ENCODE data around the gene GPRIN3. TPM values are rescaled to one million over a fixed set of nuclear protein-coding genes. Genes with fewer than 3 reads are reported as not detected.
A peak's percentile ranks its signal among the peaks of the same experiment; 100 is the strongest.

GPRIN3 gene
- 10 to 100 TPM in 1 of 3 donors, 1 to 10 TPM in 2; 8.0 to 10.5 (median 8.3) TPM for polyA plus RNA-seq (ENCODE audit: insufficient read length in 3 of 3)
- long read RNA-seq, donor 1, full-length matches to known transcripts, result 7 of 7 reads
- long read RNA-seq, donor 1, partial matches to known transcripts, result 0 of 7 reads
- long read RNA-seq, donor 1, other reads (novel, unspliced or antisense), result 0 of 7 reads
- long read RNA-seq, donor 2, full-length matches to known transcripts, result 10 of 10 reads
- long read RNA-seq, donor 2, partial matches to known transcripts, result 0 of 10 reads
- long read RNA-seq, donor 2, other reads (novel, unspliced or antisense), result 0 of 10 reads
- long read RNA-seq, donor 3, full-length matches to known transcripts, result 7 of 7 reads
- long read RNA-seq, donor 3, partial matches to known transcripts, result 0 of 7 reads
- long read RNA-seq, donor 3, other reads (novel, unspliced or antisense), result 0 of 7 reads
- long read RNA-seq, donor 4, full-length matches to known transcripts, result 9 of 9 reads
- long read RNA-seq, donor 4, partial matches to known transcripts, result 0 of 9 reads
- long read RNA-seq, donor 4, other reads (novel, unspliced or antisense), result 0 of 9 reads
- long read RNA-seq, donor 5, result 0 reads
- long read RNA-seq, donor 6, full-length matches to known transcripts, result 13 of 13 reads
- long read RNA-seq, donor 6, partial matches to known transcripts, result 0 of 13 reads
- long read RNA-seq, donor 6, other reads (novel, unspliced or antisense), result 0 of 13 reads
- long read RNA-seq, donor 7, full-length matches to known transcripts, result 11 of 11 reads
- long read RNA-seq, donor 7, partial matches to known transcripts, result 0 of 11 reads
- long read RNA-seq, donor 7, other reads (novel, unspliced or antisense), result 0 of 11 reads
- long read RNA-seq, donor 8, result 0 reads
- long read RNA-seq, donor 9, full-length matches to known transcripts, result 4 of 4 reads
- long read RNA-seq, donor 9, partial matches to known transcripts, result 0 of 4 reads
- long read RNA-seq, donor 9, other reads (novel, unspliced or antisense), result 0 of 4 reads
- long read RNA-seq, donor 10, full-length matches to known transcripts, result 2 of 2 reads
- long read RNA-seq, donor 10, partial matches to known transcripts, result 0 of 2 reads
- long read RNA-seq, donor 10, other reads (novel, unspliced or antisense), result 0 of 2 reads
- long read RNA-seq, donor 11, full-length matches to known transcripts, result 8 of 8 reads
- long read RNA-seq, donor 11, partial matches to known transcripts, result 0 of 8 reads
- long read RNA-seq, donor 11, other reads (novel, unspliced or antisense), result 0 of 8 reads
- long read RNA-seq, donor 12, full-length matches to known transcripts, result 3 of 3 reads
- long read RNA-seq, donor 12, partial matches to known transcripts, result 0 of 3 reads
- long read RNA-seq, donor 12, other reads (novel, unspliced or antisense), result 0 of 3 reads
- long read RNA-seq, donor 13, result 0 reads
- long read RNA-seq, donor 14, full-length matches to known transcripts, result 1 of 1 reads
- long read RNA-seq, donor 14, partial matches to known transcripts, result 0 of 1 reads
- long read RNA-seq, donor 14, other reads (novel, unspliced or antisense), result 0 of 1 reads
- long read RNA-seq, donor 15, full-length matches to known transcripts, result 2 of 2 reads
- long read RNA-seq, donor 15, partial matches to known transcripts, result 0 of 2 reads
- long read RNA-seq, donor 15, other reads (novel, unspliced or antisense), result 0 of 2 reads
- long read RNA-seq, donor 16, full-length matches to known transcripts, result 19 of 19 reads
- long read RNA-seq, donor 16, partial matches to known transcripts, result 0 of 19 reads
- long read RNA-seq, donor 16, other reads (novel, unspliced or antisense), result 0 of 19 reads

DNA sequence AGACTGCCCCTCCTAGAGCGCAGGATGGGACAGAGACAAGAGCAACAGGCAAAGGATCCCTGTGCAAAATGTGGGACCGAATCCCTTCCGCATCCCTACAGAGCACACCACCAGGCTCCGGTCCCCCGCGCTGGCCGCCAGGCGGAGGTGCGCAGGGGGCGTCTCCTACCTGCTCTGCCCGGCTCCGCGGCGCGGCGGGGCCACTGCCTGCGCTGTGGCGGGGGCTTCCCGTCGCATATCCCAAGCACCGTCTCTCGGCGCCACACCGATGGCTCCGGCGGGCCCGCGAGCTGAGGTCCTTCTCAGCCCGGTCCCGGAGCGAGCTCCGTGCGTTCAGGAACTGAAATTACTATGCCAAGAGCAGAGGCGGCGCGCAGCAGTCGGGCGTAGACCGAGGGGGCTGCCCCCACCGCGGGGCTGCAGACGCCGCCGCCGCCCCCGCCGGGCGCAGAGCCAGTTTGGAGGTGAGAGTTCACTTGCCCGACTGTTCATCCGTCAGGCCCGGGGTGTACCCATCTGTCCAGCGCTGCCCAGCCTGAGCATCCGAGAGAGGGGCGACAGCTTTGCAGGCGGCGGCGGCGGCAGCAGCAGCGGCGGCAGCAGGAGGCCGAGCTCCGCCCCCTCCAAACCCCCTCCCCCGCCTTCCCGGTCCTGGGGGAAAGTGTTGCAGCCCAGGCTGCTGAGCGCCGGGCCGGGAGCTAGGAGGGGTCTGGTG lies at the start of gene GPRIN3:
Gene GPRIN3 (minus strand): TSS at position 355 of the 715 bp plus-strand sequence. CDS start 57,690 bp downstream, outside the sequence.
- peak in 8 of 11 donors; percentile 32 to 61 (median 48) for DNase-seq (ENCODE audit: extremely low read depth in 1 of 11, low read depth in 9 of 11, low spot score in 4 of 11)

GRCh38 chr4:89357340-89357739 lies 49.7 kb upstream of the GPRIN3 start:
- DNase-seq (ENCODE audit: extremely low read depth in 1 of 11, low read depth in 9 of 11, low spot score in 4 of 11), result no peak

DNA sequence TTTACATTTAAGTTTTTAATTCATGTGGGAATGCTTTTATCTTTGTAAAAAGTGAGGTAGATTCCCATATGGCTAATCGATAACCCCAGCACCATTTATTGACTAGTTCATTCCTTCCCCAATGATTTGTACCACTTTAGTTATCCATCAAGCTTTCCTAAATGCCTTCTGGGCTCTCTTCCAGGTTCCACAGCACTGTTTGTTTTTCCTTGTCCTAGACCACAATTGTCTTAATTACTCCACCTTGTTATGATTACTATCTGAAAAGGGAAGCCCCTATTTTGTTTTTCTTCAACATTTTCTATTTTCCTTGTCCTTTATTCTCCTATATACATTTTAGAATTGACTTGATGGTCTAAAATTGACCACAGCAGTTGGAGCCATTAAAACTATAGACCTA lies 48.5 kb upstream of the GPRIN3 start:
- no peak for DNase-seq (ENCODE audit: extremely low read depth in 1 of 11, low read depth in 9 of 11, low spot score in 4 of 11)

DNA sequence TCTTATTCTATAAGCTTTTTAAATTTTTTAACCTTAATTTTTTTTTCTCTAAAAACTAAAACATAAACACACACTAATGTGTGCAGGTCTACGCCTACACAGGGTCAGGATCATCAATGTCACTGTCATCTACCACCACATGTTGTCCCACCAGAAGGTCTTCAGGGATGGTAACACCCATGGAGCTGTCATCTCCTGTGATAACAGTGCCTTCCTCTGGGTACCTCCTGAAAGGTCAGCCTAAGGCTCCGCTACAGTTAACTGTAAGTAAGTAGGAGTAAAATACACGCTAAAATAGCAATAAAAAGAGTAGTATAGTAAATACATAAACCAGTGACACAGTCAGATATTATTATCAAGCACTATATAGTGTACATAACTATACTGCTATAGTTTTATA lies 45.9 kb upstream of the GPRIN3 start:
- DNase-seq (ENCODE audit: extremely low read depth in 1 of 11, low read depth in 9 of 11, low spot score in 4 of 11), result no peak

DNA sequence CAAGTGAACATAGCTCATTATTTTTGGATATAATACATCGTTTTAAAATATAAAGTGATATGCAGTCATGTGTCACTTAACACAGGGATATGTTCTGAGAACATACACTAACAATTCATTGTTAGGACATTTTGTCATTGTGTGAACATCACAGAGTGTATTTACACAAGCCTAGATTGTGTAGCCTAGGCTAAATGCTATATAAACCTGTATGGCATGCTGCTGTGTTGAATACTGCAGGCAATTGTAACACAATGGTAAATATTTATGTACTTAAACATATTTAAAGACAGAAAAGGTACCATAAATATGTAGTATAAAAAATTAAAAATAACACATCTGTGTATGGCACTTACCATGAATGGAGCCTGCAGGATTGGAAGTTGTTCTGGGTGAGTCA lies 44.9 kb upstream of the GPRIN3 start:
- no peak for DNase-seq (ENCODE audit: extremely low read depth in 1 of 11, low read depth in 9 of 11, low spot score in 4 of 11)

- DNase-seq (ENCODE audit: extremely low read depth in 1 of 11, low read depth in 9 of 11, low spot score in 4 of 11), result no peak
Measured at GRCh38 chr4:89351201-89351600, 43.6 kb upstream of the GPRIN3 start.

- DNase-seq (ENCODE audit: extremely low read depth in 1 of 11, low read depth in 9 of 11, low spot score in 4 of 11), result no peak
Measured at GRCh38 chr4:89347363-89348025, 39.9 kb upstream of the GPRIN3 start.

GRCh38 chr4:89344571-89344970 lies 37.0 kb upstream of the GPRIN3 start:
- DNase-seq (ENCODE audit: extremely low read depth in 1 of 11, low read depth in 9 of 11, low spot score in 4 of 11), result no peak

GRCh38 chr4:89338206-89338605 lies 30.6 kb upstream of the GPRIN3 start:
- DNase-seq (ENCODE audit: extremely low read depth in 1 of 11, low read depth in 9 of 11, low spot score in 4 of 11), result no peak

- no peak for DNase-seq (ENCODE audit: extremely low read depth in 1 of 11, low read depth in 9 of 11, low spot score in 4 of 11)
Measured at GRCh38 chr4:89337681-89338080, 30.1 kb upstream of the GPRIN3 start.

DNA sequence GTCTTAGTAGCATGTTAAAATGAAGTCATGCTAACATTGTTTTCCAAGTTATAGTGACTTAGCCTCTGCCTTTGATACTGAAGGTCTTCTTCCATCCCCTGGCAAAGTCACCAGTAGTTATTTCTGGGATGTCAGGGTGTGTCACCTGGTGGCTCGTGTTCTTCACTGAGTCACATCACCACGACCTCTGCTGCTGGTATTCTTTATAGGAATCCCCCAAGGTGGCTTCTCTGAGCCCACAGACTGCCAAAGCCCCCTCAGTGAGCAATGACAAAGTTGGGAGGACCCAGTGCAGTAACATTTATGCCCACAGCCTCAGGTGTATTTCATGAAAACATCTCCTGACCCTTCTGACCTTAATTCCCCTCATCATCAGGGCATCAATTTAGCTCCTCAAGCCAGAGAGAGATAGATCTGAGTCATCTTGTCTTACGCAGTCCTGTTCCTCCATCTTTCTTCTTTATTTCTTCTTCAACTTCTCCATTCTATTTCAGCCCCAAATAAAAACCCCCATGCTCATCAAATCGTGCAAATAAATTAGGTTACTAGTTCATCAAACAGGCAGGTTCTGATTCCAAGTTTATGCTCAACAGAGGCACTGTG lies 29.3 kb upstream of the GPRIN3 start:
- DNase-seq (ENCODE audit: extremely low read depth in 1 of 11, low read depth in 9 of 11, low spot score in 4 of 11), result no peak

DNA sequence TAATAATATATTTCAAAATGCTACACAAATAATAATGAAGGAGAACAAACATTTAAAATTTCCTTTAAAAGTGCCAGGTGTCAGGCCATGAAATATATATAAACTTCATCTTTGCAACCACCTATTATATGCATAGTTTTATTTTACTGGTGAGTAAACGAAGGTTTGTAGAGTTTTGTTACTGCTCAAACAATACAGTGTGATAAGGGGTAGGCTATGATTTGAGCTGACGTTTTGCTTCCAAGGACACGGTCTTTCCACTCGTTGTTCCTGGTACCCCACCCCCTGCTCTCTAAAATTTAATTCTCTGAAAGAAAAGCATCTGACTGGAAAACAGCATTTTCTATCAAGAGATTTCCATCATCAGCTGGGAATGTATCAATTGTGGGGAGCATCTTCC lies 27.2 kb upstream of the GPRIN3 start:
- no peak for DNase-seq (ENCODE audit: extremely low read depth in 1 of 11, low read depth in 9 of 11, low spot score in 4 of 11)

DNA sequence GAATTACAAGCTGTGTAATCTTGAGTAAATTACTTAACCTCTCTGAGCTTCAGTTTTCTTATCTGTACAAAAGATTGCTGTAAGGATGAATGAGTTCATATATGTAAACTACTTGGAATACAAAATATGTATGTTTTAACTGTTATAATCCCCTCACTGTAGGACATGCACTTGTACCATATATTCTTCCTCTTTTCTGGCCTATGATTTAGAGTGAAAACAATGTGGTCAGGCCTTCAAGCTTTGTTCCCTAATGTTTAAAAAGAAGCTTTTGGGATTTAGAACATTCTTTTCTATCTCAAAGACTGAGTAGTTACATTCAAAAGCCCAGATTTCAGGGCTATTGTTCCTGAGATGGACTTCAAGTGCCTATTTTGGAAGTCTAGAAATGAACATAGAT lies 26.7 kb upstream of the GPRIN3 start:
- DNase-seq (ENCODE audit: extremely low read depth in 1 of 11, low read depth in 9 of 11, low spot score in 4 of 11), result no peak

DNA sequence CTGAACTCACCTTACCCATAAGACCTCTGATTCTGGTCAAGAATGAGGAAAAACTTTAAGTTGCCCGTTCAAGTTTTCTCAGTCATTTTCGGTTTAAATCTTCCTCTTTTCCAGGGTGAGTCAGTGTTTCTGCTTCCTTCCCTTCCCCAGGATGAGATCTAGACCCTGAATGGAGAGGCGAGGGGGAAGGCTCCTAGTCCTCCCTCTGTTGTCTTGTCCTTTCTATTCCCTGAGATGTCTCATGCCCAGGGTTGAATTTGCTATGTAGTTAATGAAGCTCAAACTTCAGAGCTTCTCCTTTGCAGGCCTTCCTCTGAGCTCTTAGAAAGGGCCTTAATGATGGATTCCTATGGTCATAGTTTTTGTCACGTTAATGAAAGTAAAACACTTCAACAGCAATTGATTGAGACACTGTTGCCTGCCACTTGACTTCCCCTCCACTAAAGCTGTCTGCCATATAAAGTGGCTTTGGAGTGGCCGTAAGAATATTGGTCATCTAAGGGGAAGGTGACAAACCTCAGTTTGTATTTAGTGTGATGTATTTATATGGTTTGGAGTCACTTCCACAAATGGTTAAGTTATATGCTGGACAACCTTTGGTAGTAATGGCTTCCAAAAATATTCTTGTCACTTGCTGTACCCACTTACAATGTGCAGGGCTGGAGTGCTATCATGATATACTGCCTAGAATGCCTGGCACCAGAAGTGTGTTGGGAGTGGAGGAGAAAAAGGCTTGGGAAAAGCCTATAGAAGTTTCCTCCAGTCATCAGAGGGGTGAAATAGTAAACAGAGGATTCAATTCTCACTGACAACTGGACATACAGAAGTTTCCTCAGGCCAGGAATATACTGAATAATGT lies 24.3 kb upstream of the GPRIN3 start:
- no peak for DNase-seq (ENCODE audit: extremely low read depth in 1 of 11, low read depth in 9 of 11, low spot score in 4 of 11)

- no peak for DNase-seq (ENCODE audit: extremely low read depth in 1 of 11, low read depth in 9 of 11, low spot score in 4 of 11)
Measured at GRCh38 chr4:89331197-89331596, 23.6 kb upstream of the GPRIN3 start.

- DNase-seq (ENCODE audit: extremely low read depth in 1 of 11, low read depth in 9 of 11, low spot score in 4 of 11), result no peak
Measured at GRCh38 chr4:89329280-89329679, 21.7 kb upstream of the GPRIN3 start.
